ENCODE results near the gene TTLL11. TPM values are rescaled to one million over a fixed set of nuclear protein-coding genes. Genes with fewer than 3 reads are reported as not detected.

TTLL11 gene
- total and polyA plus RNA-seq, 2 experiments from 2014 or later: 0.57 to 1.4 TPM

GRCh38 chr9:122007837-122008236 lies 85.3 kb downstream of the TTLL11 start:
- ATAC-seq: no peak
- Mint-ChIP-seq H3K27ac (no peak overlapping the region), H3K4me3 (no peak overlapping the region), H3K4me1 (no peaks in the 10 kb centered on the region), H3K27me3 (ENCODE audit: insufficient read depth, low read depth, poor library complexity) (peaks cover under 1% of the 10 kb centered on the region), H3K36me3 (ENCODE audit: low read depth) (no peaks in the 10 kb centered on the region), H3K9me3 (no peaks in the 10 kb centered on the region)
- no peaks in the 10 kb centered on the region for H3K36me3 ChIP-seq (ENCODE audit: insufficient read depth)
- no peaks in the 10 kb centered on the region for H4K20me1 ChIP-seq (replicated peaks; ENCODE audit: insufficient read depth)
- no peak overlapping the region for H2AFZ ChIP-seq
- no peaks in the 10 kb centered on the region for H3K27me3 ChIP-seq (ENCODE audit: insufficient read depth)
- no peaks in the 10 kb centered on the region for H3K4me1 ChIP-seq (ENCODE audit: insufficient read depth)
- H3K79me2 ChIP-seq (replicated peaks; ENCODE audit: insufficient read depth): no peaks in the 10 kb centered on the region
- H3K27ac ChIP-seq (ENCODE audit: low read depth): no peak overlapping the region
- H3K9me2 ChIP-seq (ENCODE audit: insufficient read depth): no peaks in the 10 kb centered on the region
- TF ChIP-seq ZNF462 (CRISPR knock-in tag; IDR thresholded peaks at IDR 0.05) (no peak), JUNB (IDR thresholded peaks at IDR 0.05; ENCODE audit: unreplicated experiment) (no peak), ZNF114 (CRISPR knock-in tag; IDR thresholded peaks at IDR 0.05) (no peak), ZNF331 (CRISPR knock-in tag; IDR thresholded peaks at IDR 0.05; ENCODE audit: low read depth) (no peak)
- TF ChIP-seq, protein P1, sequence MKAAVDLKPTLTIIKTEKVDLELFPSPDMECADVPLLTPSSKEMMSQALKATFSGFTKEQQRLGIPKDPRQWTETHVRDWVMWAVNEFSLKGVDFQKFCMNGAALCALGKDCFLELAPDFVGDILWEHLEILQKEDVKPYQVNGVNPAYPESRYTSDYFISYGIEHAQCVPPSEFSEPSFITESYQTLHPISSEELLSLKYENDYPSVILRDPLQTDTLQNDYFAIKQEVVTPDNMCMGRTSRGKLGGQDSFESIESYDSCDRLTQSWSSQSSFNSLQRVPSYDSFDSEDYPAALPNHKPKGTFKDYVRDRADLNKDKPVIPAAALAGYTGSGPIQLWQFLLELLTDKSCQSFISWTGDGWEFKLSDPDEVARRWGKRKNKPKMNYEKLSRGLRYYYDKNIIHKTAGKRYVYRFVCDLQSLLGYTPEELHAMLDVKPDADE (IDR thresholded peaks at IDR 0.05): no peak
- DNase-seq (ENCODE audit: low spot score): no peak
- H3K4me2 ChIP-seq: no peak overlapping the region
- H3F3A ChIP-seq (replicated peaks; ENCODE audit: low read depth): no peaks in the 10 kb centered on the region
- no peak overlapping the region for H3K4me3 ChIP-seq

- Histone ChIP-seq H3K27me3 (ENCODE audit: insufficient read depth) (no peaks in the 10 kb centered on the region), H4K20me1 (replicated peaks; ENCODE audit: insufficient read depth) (no peaks in the 10 kb centered on the region)
- peak; percentile 33; the same call in 1 of the 3 replicates for ATAC-seq
Measured at GRCh38 chr9:122005597-122005996, 87.5 kb downstream of the TTLL11 start.

More at GRCh38 chr9:122005597-122005996, 87.5 kb downstream of the TTLL11 start:
- Mint-ChIP-seq H3K4me3 (no peak overlapping the region), H3K27ac (no peak overlapping the region), H3K27me3 (ENCODE audit: insufficient read depth, low read depth, poor library complexity) (peaks cover 9% of the 10 kb centered on the region), H3K4me1 (peaks cover 12% of the 10 kb centered on the region), H3K9me3 (no peaks in the 10 kb centered on the region; the same call in 2 of the 3 replicates), H3K36me3 (ENCODE audit: low read depth) (no peaks in the 10 kb centered on the region)
- peaks cover 11% of the 10 kb centered on the region for H3K4me1 ChIP-seq (ENCODE audit: insufficient read depth)
- no peak overlapping the region for H3K4me2 ChIP-seq
- DNase-seq (ENCODE audit: low spot score): peak; percentile 27
- H3K79me2 ChIP-seq (replicated peaks; ENCODE audit: insufficient read depth): no peaks in the 10 kb centered on the region
- no peak overlapping the region for H2AFZ ChIP-seq
- no peaks in the 10 kb centered on the region for H3K36me3 ChIP-seq (ENCODE audit: insufficient read depth)
- H3K4me3 ChIP-seq: no peak overlapping the region
- H3K27ac ChIP-seq (ENCODE audit: low read depth): no peak overlapping the region
- 0 out of 2 replicates have a peak, but pooled peaks cover 3% of the 10 kb centered on the region for H3F3A ChIP-seq (replicated peaks; ENCODE audit: low read depth)
- TF ChIP-seq POLR2AphosphoS5 (IDR thresholded peaks at IDR 0.05; ENCODE audit: low read depth) (no peak), ZNF114 (CRISPR knock-in tag; IDR thresholded peaks at IDR 0.05) (no peak), STAT1 (IDR thresholded peaks at IDR 0.05; ENCODE audit: unreplicated experiment) (no peak), CREB1 (CRISPR knock-in tag; IDR thresholded peaks at IDR 0.05; ENCODE audit: low read depth) (no peak), JUNB (IDR thresholded peaks at IDR 0.05; ENCODE audit: unreplicated experiment) (no peak), REST (IDR thresholded peaks at IDR 0.05; ENCODE audit: unreplicated experiment) (no peak)
- TF ChIP-seq, protein P2, sequence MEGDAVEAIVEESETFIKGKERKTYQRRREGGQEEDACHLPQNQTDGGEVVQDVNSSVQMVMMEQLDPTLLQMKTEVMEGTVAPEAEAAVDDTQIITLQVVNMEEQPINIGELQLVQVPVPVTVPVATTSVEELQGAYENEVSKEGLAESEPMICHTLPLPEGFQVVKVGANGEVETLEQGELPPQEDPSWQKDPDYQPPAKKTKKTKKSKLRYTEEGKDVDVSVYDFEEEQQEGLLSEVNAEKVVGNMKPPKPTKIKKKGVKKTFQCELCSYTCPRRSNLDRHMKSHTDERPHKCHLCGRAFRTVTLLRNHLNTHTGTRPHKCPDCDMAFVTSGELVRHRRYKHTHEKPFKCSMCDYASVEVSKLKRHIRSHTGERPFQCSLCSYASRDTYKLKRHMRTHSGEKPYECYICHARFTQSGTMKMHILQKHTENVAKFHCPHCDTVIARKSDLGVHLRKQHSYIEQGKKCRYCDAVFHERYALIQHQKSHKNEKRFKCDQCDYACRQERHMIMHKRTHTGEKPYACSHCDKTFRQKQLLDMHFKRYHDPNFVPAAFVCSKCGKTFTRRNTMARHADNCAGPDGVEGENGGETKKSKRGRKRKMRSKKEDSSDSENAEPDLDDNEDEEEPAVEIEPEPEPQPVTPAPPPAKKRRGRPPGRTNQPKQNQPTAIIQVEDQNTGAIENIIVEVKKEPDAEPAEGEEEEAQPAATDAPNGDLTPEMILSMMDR (conservative IDR thresholded peaks at IDR 0.05; ENCODE audit: low read depth in 2 of 2): peak; percentile 53 to 58
- no peaks in the 10 kb centered on the region for H3K9me2 ChIP-seq (ENCODE audit: insufficient read depth)
